NCI-H2081 (cell line): Measurements from ENCODE around the gene DPH5.
"Not testable (repeated sequence)": the region's sequence is repeated elsewhere in the genome, so short reads cannot be mapped to it uniquely, and the experiment has no call there.

Experiments
- DNase-seq, 2 experiments: peaks; one replicate each; lab custom pipeline; 2025; lab: John Stamatoyannopoulos, UW

Gene DPH5, protein sequence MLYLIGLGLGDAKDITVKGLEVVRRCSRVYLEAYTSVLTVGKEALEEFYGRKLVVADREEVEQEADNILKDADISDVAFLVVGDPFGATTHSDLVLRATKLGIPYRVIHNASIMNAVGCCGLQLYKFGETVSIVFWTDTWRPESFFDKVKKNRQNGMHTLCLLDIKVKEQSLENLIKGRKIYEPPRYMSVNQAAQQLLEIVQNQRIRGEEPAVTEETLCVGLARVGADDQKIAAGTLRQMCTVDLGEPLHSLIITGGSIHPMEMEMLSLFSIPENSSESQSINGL

DNA sequence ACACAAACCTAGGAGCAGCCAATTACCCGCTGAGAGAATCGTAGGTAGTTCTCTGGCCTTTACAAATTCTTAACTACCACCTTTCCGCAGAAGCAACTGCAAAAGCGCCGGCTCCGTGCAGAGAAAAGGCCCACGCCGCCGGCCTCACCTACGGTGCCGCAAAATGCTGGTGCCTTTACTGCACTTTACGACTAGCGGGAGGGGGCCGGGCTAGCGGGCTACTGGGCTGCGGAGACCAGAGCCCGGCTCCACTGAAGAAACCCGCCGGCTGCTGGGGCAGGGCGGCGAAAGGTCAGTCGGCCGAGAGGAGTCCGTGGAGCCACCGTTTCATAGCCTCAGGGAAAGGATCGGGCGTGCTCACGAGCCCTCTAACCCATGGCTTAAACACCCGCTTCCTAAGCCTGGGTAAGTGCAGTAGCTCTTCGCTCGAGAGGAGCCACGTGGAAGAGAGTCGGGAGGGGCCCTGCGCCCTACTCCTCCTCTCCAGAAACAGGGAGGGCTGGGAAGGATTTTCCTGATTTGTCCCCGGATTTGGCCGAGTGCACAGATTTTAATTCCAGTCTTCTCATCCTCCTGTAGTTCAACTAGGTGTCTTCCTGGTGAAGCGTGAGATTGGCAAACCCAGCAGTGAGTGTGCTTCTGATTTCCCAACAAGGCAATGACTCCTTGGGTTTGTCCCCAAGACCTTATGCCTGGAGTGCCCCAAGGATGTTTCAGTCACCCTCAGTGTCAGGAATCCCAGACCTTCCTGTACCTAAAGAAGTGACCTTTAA, at the start of gene DPH5:
DPH5 (minus strand) TSS at position 128 of the 773 bp plus-strand sequence. CDS start 341 bp downstream, outside the sequence.
- DNase-seq = peak; percentile 71 to 87

DNA sequence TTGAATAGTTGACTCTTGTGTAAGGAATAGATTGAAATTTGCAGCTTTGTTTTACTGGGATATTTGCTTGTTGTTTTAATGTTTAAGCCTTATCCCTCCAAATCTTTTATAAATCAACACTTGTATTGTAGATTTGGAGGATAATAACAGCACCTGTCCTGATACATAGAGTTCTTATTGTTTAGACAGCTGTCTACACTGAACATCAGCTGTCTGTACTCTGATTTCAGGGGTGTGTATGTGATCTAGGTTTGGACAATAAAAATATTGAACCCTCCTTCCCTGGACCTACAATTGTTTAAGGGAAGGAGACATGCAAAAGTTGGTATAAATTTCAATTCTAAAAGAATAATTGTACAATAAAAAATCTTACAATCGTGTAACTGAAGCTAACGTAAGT, 48.3 kb upstream of the DPH5 start:
- DNase-seq = peak in 1 of 2 experiments; percentile 63

DNA sequence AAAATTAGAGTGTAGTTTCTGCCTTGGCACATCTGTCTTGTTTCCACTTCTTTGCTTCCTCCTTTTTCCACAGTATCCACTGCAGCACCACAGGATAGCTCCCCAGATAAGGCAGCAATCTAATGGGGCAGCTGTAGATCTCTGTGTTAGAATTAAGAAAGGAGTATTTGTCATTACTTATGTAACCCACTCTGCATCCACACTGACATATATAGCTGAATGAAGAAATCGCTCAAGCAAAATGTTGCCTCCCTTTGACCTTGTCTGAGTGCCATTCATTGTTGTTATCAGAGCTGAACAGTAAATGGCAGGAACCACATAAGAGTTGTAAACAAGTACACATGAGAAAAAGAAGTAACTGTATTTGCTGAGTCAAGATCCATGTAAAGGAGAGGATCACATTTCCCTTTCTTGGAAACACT, 45.9 kb upstream of the DPH5 start:
- DNase-seq = no peak

DNA sequence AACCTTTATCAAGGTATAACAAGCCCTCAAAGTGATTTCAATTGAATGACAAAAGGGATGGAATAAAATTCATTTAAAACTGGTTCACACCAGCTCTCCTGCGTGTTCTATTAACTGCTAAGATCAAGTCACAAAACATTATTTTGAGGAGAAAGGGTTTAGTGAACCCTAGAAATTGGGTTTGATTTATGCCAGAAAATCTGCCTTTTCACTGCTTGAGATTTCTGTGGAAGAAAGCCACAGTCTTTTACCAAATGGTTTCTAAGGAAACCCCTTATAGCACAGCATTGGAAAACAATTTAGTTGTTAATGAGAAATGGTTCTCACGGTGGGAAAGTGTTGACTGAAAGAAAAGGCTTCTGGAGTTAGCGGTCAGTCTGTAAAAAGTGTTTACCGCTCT, 43.6 kb upstream of the DPH5 start:
- DNase-seq = no peak

DNA sequence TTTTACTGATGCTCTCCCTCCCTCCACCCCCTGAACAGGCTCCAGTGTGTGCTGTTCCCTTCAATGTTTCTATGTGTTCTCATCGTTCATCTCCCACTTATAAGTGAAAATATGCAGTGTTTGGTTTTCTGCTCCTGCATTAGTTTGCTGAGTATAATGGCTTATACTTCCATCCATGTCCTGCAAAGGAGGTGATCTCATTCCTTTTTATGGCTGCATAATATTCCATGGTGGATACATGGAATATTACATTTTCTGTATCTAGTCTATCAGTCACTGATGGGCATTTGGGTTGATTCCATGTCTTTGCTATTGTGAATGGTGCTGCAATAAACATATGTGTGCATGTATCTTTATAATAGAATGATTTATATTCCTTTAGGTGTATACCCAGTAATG, 41.4 kb upstream of the DPH5 start:
- not testable (repeated sequence) for DNase-seq

DNA sequence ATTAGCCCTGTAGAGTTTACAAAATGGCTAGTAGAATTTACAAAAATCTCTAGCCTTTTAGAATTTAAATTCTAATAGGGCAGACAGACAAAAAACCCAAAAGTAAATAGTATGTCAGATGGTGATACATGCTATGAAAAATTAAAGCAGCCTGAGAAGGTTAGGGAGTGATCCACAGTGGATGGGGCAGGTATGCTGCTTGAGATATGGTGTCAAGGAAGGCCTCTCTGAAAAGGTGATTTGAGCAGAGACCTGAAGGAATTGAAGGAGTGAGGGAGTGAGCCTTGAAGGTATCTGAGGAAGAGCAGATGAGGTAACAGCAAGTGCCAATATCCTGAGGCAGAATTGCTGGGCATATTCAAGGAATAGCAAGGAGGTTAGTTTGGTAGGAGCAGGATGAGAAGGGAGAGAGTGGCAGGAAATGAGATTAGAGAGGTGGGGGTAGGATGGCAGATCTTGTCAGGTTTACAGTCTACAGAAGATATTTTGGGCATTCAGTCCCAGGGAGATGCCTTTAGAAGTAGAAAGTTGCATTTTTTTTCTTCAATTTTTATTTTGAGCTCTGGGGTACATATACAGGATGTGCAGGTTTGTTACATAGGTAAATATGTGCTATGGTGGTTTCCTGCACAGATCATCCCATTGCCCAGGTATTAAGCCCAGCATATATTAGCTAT, 40.8 kb upstream of the DPH5 start:
- no peak for DNase-seq

DNA sequence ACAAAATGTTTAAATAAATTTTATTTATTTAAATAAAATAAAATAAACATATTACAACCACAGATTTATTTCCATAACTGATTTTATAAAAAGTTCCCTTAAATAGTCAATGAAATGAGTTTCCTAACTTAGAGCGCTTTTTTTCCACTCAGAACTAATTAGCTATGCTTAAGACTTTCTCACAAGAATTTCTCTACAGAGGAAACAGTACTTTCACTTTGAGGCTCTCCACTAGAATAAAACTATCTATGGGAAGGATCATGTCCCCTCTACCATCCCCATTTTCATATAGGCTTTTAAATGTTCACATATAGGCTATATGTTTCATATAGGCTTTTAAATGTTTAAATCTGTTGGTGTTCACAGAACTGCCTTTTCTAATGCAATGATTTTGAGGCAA, 40.0 kb upstream of the DPH5 start:
- no peak for DNase-seq

DNA sequence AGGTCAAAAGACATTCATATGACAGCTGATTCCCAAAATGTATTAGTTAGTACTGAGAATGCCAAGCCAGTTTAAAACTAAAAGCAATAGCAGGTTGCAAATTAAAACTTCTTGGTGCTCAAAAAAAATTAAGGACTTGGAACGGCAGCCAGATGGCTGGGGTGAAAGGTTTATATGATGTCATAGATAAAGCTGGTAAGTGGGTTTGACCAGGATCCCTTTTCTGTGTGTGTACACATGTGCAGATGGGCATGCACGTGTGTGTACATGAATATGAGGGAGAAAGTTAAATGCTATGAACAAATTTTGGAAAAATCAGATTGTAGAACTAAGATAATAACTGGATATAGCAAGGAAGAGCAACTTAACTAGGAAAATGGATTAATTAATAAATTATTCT, 39.1 kb upstream of the DPH5 start:
- no peak for DNase-seq

DNA sequence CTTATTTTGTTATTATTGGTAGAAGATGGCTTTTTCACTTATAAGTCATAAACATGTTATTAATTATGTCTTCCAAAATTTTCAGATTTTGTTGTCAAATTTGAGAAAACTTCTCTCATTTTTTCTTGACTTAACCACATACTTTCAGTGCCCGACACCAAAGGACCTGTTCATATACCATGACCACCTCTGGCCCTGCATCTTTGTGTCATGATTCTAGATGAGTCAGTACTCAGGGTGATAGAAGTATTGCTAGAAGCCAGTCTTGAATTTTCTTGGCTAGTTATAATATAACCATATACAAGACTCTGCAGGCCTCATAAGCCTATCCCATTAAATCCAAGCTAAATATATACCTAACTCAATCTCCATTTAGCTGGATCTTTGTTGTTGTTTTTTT, 35.4 kb upstream of the DPH5 start:
- DNase-seq = no peak

DNA sequence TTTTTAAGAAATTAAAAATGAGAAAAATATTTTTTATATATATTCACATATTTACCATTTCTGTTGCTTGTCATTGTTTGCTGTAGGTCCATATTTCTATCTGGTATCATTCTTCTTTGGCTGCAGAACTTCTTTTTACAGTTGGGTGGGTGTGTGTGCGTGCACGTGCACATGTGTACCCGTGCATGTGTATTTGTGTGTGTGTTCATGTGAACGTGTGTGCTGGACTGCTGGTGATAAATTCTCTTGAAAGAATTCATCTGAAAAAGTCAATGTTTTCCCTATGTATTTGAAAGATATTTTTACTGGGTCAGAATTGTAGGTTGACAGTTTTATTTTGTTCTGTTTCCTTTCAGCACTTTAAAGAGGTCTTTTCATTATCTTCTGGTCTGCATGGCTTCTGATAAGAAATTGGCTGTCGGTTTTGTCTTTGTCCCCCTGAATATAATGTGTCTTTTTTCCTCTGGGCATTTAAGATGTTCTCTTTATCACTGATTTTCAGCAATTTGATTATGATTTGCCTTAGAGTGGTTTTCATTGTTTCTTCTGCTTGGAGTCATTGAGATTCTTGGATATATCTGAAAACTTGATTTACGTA, 34.5 kb upstream of the DPH5 start:
- DNase-seq = no peak

DNA sequence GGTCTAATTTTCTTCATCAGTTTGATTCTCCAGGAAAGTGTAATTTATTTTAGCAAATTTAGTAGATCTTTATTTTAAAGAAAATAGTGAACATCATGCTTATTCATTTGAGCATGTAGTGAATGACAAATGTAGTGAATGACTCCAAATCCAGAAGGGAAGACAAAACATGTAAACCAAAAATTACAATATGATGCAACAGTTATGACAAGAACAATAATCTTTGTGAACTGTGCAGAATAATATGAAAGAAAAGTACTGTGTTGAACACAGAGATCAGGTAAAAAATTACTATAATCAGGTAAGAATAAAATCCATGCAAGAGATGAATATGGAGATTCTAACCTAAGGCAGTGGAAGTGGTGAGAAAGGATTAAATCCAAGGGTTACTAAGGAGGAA, 30.0 kb upstream of the DPH5 start:
- no peak for DNase-seq

DNA sequence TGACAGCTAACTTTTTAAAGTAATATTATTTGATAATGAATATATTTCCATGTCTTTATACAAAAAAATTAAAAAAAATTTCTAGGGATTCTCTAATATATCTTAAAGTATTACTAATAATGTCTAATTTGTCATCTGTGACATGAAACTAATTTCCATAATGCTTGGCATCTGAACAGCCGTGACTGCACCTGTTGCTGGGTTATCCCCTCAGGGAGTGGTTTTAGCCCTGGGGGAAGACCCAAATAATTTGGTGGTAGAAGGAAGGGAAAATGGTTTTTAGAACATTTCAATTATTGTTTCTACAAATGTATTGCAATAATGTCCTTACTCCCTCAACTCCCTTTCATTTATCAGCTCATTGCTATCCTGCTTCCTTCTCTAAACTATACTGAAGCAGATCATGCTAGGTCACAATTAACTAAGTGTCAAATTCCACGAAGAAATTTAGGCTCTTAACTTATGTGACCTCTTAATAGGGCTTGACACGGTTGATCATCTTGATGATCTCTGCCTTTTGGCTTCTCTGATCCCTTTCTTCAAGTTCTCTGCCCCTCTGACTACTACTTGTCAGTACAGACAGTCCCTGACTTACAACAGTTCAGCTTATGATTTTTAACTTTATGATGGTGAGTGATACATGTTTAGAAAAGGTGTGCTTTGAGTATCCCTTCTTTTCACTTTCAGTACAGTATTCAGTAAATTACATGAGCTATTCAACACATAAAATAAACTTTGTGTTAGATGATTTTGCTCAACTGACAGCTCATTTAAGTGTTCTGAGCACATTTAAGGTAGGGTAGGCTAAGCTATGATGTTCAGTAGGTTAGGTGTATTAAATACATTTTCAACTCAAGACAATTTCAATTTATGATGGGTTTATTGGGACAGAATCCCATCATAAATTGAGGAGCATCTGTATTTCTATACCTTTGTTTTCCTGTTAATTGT, 26.4 kb upstream of the DPH5 start:
- DNase-seq = no peak

DNA sequence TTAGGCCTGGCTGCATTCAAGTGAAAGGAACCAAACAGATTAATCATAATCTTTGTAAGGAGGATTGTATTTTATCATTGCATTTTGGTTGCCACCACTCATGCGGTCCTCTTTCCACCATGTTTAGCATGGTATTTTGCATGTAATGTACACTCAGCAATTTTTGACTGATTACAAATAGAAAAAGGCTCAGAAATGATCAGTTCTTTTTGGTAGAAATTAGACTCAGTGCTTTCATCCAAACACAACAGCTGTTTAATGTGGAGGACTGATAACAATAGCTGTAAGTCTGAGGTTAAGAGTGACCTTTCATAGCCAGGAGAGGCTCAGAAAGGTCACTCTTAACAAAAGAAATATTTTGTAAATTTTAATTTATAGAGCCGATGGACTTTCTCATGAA, 25.3 kb upstream of the DPH5 start:
- no peak for DNase-seq

DNA sequence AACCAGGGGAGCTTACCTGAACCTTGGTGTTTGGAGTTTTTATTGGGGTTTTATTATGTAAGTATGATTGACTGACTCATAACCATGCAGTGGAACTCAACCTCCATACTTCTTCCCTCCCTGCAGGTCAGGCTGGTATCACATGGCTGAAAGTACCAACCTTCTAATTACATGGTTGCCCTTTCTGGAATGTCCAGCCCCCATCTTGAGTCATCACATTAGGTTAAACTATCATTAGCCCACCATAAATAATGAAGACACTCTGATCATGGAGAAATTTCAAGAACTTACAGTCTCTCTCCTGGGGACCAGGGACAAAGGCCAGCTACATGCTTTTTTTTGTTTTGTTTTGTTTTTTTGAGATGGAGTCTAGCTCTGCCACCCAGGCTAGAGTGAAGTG, 19.2 kb upstream of the DPH5 start:
- no peak for DNase-seq

DNA sequence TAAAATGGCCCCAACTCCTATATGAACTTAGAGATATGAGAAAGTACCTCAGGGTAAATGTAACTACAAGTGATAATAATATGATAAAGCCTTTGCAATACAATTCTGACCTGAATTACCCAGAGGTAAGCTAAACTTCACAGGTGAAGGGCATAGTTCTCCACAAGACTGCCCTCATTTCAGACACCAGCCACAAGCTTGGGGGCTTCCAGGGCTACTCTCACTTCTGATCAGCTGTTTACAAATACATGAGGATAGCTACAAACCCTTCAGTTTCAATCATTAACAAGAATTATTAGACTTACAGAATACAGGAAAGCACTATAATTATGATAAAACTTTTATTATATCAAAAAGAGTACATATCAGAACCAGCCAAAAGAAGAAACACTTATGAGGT, 18.7 kb upstream of the DPH5 start:
- DNase-seq = no peak

DNA sequence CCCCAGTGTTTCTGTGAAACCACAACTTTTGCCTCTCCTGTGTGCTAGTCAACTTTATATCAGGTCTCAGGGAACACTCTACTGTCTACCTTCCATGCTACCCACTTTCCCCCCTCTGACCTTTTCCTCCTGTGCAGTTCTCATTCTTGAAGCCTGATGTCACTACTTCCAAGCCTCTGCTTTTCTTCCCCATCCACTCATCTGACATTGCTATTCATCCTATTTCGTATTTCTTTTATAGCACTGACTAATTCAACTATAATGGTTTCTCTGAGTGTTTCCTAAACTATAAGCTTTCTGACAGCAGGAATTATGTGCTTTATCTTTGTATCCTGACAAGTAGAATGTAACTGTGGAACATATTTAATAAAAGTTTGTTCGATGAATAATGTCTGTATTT, 18.2 kb upstream of the DPH5 start:
- no peak for DNase-seq

DNA sequence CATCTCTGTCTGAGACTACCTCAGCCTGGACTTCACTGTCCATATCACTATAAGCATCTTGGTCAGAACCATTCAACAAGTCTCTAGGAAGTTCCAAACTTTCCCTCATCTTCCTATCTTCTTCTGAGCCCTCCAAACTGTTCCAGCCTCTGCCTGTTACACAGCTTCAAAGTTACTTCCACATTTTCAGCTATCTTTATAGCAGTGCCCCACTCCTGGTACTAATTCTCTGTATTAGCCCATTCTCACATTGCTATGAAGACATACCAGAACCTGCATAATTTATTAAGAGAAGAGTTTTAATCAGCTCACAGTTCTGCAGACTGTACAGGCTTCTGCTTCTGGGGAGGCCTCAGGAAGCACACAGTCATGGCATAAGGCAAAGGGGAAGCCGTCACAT, 15.7 kb upstream of the DPH5 start:
- no peak for DNase-seq

DNA sequence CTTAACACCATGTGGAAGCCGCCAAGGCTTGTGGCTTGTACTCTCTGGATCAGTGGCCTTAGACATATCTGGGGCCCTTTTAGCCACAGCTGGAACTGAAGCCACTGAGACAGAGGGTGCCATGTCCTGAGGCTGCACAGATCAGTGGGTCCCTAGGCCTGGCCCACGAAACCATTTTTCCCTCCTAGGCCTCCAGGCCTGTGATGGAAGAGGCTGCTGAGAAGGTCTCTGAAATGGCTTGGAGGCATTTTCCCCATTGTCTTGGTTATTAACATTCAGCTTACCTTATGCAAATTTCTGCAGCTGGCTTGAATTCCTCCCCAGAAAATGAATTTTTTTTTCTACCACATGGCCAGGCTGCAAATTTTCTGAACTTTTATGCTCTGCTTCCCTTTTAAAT, 15.1 kb upstream of the DPH5 start:
- no peak for DNase-seq

DNA sequence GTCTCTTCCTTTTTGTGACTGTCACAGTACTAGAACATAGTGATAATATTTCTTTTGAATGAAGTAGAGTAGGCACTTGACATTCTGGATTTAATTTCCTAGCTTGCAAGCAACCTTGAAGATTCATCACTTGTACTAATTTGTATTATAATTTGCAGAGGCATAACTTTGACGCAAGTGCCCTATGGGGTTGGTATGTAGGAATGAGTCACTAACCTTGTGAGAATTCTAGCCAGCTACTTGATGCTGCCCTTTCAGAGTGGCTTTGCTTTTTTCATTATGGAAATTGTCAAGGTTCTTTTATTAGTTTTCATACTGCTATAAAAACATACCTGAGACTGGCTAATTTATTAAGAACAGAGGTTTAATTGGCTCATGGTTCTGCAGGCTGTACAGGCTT, 13.7 kb upstream of the DPH5 start:
- no peak for DNase-seq

DNA sequence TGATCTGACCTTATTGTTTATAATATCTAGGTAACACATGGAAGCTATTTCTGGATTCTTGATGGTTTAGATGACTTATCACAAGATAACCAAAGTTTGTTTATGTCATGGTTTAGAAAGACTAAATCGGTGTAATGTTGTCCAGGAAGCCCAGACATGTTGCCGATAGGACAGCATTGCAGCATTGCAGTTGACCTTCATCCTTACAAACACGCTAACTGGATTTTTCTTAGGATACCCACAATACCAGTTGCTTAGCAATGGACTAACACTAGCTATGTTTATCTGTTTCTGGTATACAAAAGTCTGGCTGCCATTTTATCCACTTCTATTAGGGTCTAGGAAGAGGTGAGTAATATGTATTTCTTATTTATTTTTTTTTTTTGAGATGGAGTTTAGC, 11.7 kb upstream of the DPH5 start:
- no peak for DNase-seq

DNA sequence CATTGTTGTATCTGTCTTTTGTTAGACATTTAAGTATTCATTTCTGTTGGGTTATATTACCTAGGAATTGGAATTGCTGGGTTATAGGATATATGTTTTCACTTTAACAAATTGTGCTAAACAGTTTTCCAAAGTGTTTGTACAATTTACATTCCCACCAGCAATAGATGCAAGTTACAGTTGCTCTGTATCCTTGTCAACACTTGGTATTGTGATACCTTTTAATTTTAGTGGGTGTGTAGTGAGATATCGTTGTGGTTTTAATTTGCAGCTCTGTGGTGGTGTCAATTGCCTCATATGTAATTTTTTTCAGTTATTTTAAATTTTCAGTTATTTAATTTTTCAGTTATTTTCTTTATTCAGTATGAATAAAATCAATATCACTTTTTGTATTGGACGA, 7.4 kb upstream of the DPH5 start:
- DNase-seq = no peak

DNA sequence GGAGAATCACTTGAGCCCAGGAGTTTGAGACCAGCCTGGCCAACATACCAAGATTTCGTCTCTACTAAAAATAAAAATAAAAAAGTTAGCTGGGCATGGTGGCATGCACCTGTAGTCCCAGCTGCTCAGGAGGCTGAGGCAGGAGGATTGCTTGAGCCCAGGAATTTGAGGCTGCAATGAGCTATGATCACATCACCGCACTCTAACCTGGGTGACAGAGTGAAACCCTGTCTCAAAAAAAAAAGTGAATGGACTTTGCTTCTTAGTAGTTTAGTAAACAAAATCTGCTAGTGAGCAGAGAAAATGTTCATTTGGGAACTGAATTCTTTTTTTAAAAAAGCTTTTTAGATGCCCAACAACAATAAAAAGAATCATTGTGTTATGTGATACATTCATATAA, 6.5 kb upstream of the DPH5 start:
- not testable (repeated sequence) for DNase-seq
